HEK293 (cell line): ENCODE measurements around the gene CDH22.

ENCODE experiments used
- CTCF ChIP-seq: fragments of 450-650 bp; formaldehyde crosslinking; IDR thresholded peaks from 2 replicates; pipeline ENCODE4 v1.5.1; 2016; ENCODE audit warnings: missing biosample characterization, missing genetic modification characterization
- KLF7 ChIP-seq: fragments of 450-650 bp; formaldehyde crosslinking; IDR thresholded peaks from 2 replicates; pipeline ENCODE4 v1.5.1; 2016; ENCODE audit warnings: missing biosample characterization, missing genetic modification characterization, borderline replicate concordance
- MYNN ChIP-seq: fragments of 450-650 bp; formaldehyde crosslinking; IDR thresholded peaks from 2 replicates; pipeline ENCODE4 v1.5.1; 2016; ENCODE audit warnings: missing biosample characterization, missing genetic modification characterization, borderline replicate concordance
- PRDM10 ChIP-seq: fragments of 450-650 bp; formaldehyde crosslinking; IDR thresholded peaks from 2 replicates; pipeline ENCODE4 v1.5.1; 2016; ENCODE audit warnings: missing biosample characterization, missing genetic modification characterization
- ZEB2 ChIP-seq: fragments of 450-650 bp; formaldehyde crosslinking; IDR thresholded peaks from 2 replicates; pipeline ENCODE4 v1.5.1; 2016; ENCODE audit warnings: missing biosample characterization, missing genetic modification characterization
- ZFP3 ChIP-seq: fragments of 450-650 bp; formaldehyde crosslinking; IDR thresholded peaks from 2 replicates; pipeline ENCODE4 v1.5.1; 2016; ENCODE audit warnings: low read depth, missing biosample characterization, missing genetic modification characterization
- ZNF133 ChIP-seq: fragments of 450-650 bp; formaldehyde crosslinking; IDR thresholded peaks from 2 replicates; pipeline ENCODE4 v1.5.1; 2016; ENCODE audit warnings: missing biosample characterization, missing genetic modification characterization
- ZNF350 ChIP-seq: fragments of 450-650 bp; formaldehyde crosslinking; IDR thresholded peaks from 2 replicates; pipeline ENCODE4 v1.5.0; 2017; ENCODE audit warnings: missing biosample characterization, mild to moderate bottlenecking, missing genetic modification characterization
- ZNF362 ChIP-seq: fragments of 450-650 bp; formaldehyde crosslinking; IDR thresholded peaks from 2 replicates; pipeline ENCODE4 v1.5.1; 2016; ENCODE audit warnings: missing biosample characterization, missing genetic modification characterization
- ZNF391 ChIP-seq: fragments of 450-650 bp; formaldehyde crosslinking; IDR thresholded peaks from 2 replicates; pipeline ENCODE4 v1.5.1; 2016; ENCODE audit warnings: low read depth, missing biosample characterization, missing genetic modification characterization, borderline replicate concordance
- ZNF707 ChIP-seq: fragments of 450-650 bp; formaldehyde crosslinking; IDR thresholded peaks from 2 replicates; pipeline ENCODE4 v1.5.1; 2016; ENCODE audit warnings: missing biosample characterization, missing genetic modification characterization
- ZNF76 ChIP-seq: fragments of 450-650 bp; formaldehyde crosslinking; IDR thresholded peaks from 2 replicates; pipeline ENCODE4; 2016; ENCODE audit warnings: low read depth, missing biosample characterization, missing genetic modification characterization, borderline replicate concordance
- ZSCAN30 ChIP-seq: fragments of 450-650 bp; IDR thresholded peaks from 2 replicates; pipeline ENCODE4 v1.5.1; 2018; ENCODE audit warnings: missing biosample characterization, mild to moderate bottlenecking, missing genetic modification characterization, moderate library complexity
- ZSCAN5A ChIP-seq: fragments of 450-650 bp; formaldehyde crosslinking; IDR thresholded peaks from 2 replicates; pipeline ENCODE4 v1.5.1; 2016; ENCODE audit warnings: missing biosample characterization, missing genetic modification characterization

- TF ChIP-seq KLF7 (tag by site-specific recombination) (no peak), ZNF362 (tag by site-specific recombination) (no peak), CTCF (tag by site-specific recombination) (no peak), ZNF707 (no peak), ZFP3 (tag by site-specific recombination) (no peak), ZEB2 (tag by site-specific recombination) (no peak), ZNF391 (tag by site-specific recombination) (no peak), ZNF350 (tag by site-specific recombination) (no peak), PRDM10 (no peak), ZNF76 (tag by site-specific recombination) (no peak), ZNF133 (no peak), ZSCAN5A (tag by site-specific recombination) (no peak), ZSCAN30 (tag by site-specific recombination) (no peak), MYNN (tag by site-specific recombination) (no peak)
Observed at GRCh38 chr20:46240881-46241280, 67.4 kb downstream of the CDH22 start.
